Epithelial cell of proximal tubule (primary cell): ENCODE results near the gene PRKAR1B. TPM values are rescaled to one million over a fixed set of nuclear protein-coding genes. Genes with fewer than 3 reads are reported as not detected.

ENCODE experiments used
- DNase-seq: peaks from one replicate; pipeline ENCODE4 v3.0.0-alpha.2; 2011; ENCODE audit warnings: low read depth
- H3K4me3 ChIP-seq: 2 replicates; pipeline ENCODE4 v1.5.1; 2011; ENCODE audit warnings: low read depth, mild to moderate bottlenecking, low read length
- CTCF ChIP-seq: conservative IDR thresholded peaks from 2 replicates; pipeline ENCODE4 v1.5.1; 2012; ENCODE audit warnings: low read depth, mild to moderate bottlenecking, low read length
- total RNA-seq: library from RNA; depleted of rRNA; stranded (reverse); fragments of >200 nt; gene quantifications from 2 replicates; pipeline ENCODE4 v1.2.3, GENCODE V29; 2015

Gene PRKAR1B
- total RNA-seq, 1 donor from 2014 or later = 12.2 TPM

GRCh38 chr7:537911-538634 lies 189.0 kb downstream of the PRKAR1B start:
- no peak overlapping the region for H3K4me3 ChIP-seq
- no peak for TF ChIP-seq CTCF
- DNase-seq = no peak

GRCh38 chr7:536231-536630 lies 190.8 kb downstream of the PRKAR1B start:
- TF ChIP-seq CTCF = no peak
- no peak for DNase-seq
- H3K4me3 ChIP-seq = no peak overlapping the region

GRCh38 chr7:534959-535358 lies 192.1 kb downstream of the PRKAR1B start:
- TF ChIP-seq CTCF = no peak
- no peak for DNase-seq
- H3K4me3 ChIP-seq = no peak overlapping the region

- no peak for DNase-seq
- TF ChIP-seq CTCF = no peak
- H3K4me3 ChIP-seq = no peak overlapping the region
These were observed 193.0 kb downstream of the PRKAR1B start for GRCh38 chr7:534075-534474.

- TF ChIP-seq CTCF = no peak
- H3K4me3 ChIP-seq = no peak overlapping the region
- DNase-seq = no peak
These were observed 193.8 kb downstream of the PRKAR1B start for GRCh38 chr7:533266-533665.

GRCh38 chr7:532379-533143 lies 194.5 kb downstream of the PRKAR1B start:
- H3K4me3 ChIP-seq = no peak overlapping the region
- TF ChIP-seq CTCF = no peak
- DNase-seq = no peak

- no peak for DNase-seq
- H3K4me3 ChIP-seq = no peak overlapping the region
- no peak for TF ChIP-seq CTCF
These were observed 195.3 kb downstream of the PRKAR1B start for GRCh38 chr7:531777-532176.
